Measurements from ENCODE around the gene FAP. TPM values are rescaled to one million over a fixed set of nuclear protein-coding genes. Genes with fewer than 3 reads are reported as not detected.

The FAP gene
- total and polyA plus RNA-seq, 2 donors (not counting 3 experiments of a cell fraction or from before 2014, with no cell fraction given): 1.1 TPM; not detected in 1

- H4K20me1 ChIP-seq (replicated peaks; ENCODE audit: control insufficient read depth, extremely low read depth, insufficient read depth, low read length): no peaks in the 10 kb centered on the region
- no peak overlapping the region for H2AFZ ChIP-seq (ENCODE audit: low read depth, low read length)
- POLR2A ChIA-PET: no interaction called here
- dilution Hi-C loops (cut with MboI; ENCODE audit: extremely low pct_ligation_motif_present, low sequenced_read_pairs): no loop called here
- no peak for DNase-seq (ENCODE audit: low read depth, low spot score)
- no peak for FAIRE-seq
- H3K79me2 ChIP-seq (ENCODE audit: control insufficient read depth, insufficient read depth, low read length): no peaks in the 10 kb centered on the region
- no peaks in the 10 kb centered on the region for H3K9me1 ChIP-seq (replicated peaks; ENCODE audit: control insufficient read depth, extremely low read depth, insufficient read depth, low read length)
- H3K4me2 ChIP-seq (ENCODE audit: insufficient read depth, low read length): no peak overlapping the region
- H3K9me3 ChIP-seq (replicated peaks; ENCODE audit: control insufficient read depth, insufficient read depth, low read length): no peaks in the 10 kb centered on the region
- no peak overlapping the region for H3K27ac ChIP-seq (ENCODE audit: insufficient read depth, low read depth, low read length)
- intact Hi-C loops (cut with micrococcal nuclease): loop anchor here (5.0 kb wide), 1 partner anchor 699 kb away; no protein-coding TSS in a partner anchor
- H3K9ac ChIP-seq (replicated peaks; ENCODE audit: extremely low read depth, insufficient read depth, low read length): no peak overlapping the region
- peaks cover 0 to 9% of the 10 kb centered on the region in 2 experiments for H3K27me3 ChIP-seq (ENCODE audit: control insufficient read depth in 2 of 2, insufficient read depth in 2 of 2, low read length in 2 of 2)
- BruUV-seq (replicated peaks): no TSS peak
- no peaks in the 10 kb centered on the region for H3K36me3 ChIP-seq (ENCODE audit: control insufficient read depth in 2 of 2, extremely low read depth in 1 of 2, insufficient read depth in 2 of 2, low read length in 2 of 2)
- peaks cover 13% of the 10 kb centered on the region for H3K4me1 ChIP-seq (ENCODE audit: control insufficient read depth, extremely low read depth, insufficient read depth, low read length)
- CTCF ChIA-PET: interaction anchor here (0.7 to 3.9 kb wide), 14 partner anchors 12 to 540 kb away, joined by 3 to 70 read pairs (median 6); no protein-coding TSS in a partner anchor
- no peak overlapping the region for H3K4me3 ChIP-seq (replicated peaks in 1 of 3; ENCODE audit: insufficient read depth in 1 of 3, low read depth in 1 of 3, low read length in 3 of 3)
- no peak for TF ChIP-seq JUN (IDR thresholded peaks at IDR 0.05; ENCODE audit: borderline replicate concordance, insufficient read depth, insufficient read length, low read depth)
Measured at GRCh38 chr2:162126527-162126926, 116.7 kb downstream of the FAP start.

- H3K36me3 ChIP-seq (ENCODE audit: control insufficient read depth in 2 of 2, extremely low read depth in 1 of 2, insufficient read depth in 2 of 2, low read length in 2 of 2): no peaks in the 10 kb centered on the region
- peak; percentile 37 for FAIRE-seq
- H4K20me1 ChIP-seq (replicated peaks; ENCODE audit: control insufficient read depth, extremely low read depth, insufficient read depth, low read length): no peaks in the 10 kb centered on the region
- dilution Hi-C loops (cut with MboI; ENCODE audit: extremely low pct_ligation_motif_present, low sequenced_read_pairs): no loop called here
- H3K79me2 ChIP-seq (ENCODE audit: control insufficient read depth, insufficient read depth, low read length): no peaks in the 10 kb centered on the region
- no peak overlapping the region for H3K4me3 ChIP-seq (replicated peaks in 1 of 3; ENCODE audit: insufficient read depth in 1 of 3, low read depth in 1 of 3, low read length in 3 of 3)
- TF ChIP-seq POLR2A (IDR thresholded peaks at IDR 0.05; ENCODE audit: low read depth, low read length): no peak
- no peak for TF ChIP-seq JUN (IDR thresholded peaks at IDR 0.05; ENCODE audit: borderline replicate concordance, insufficient read depth, insufficient read length, low read depth)
- TF ChIP-seq, protein P1, sequence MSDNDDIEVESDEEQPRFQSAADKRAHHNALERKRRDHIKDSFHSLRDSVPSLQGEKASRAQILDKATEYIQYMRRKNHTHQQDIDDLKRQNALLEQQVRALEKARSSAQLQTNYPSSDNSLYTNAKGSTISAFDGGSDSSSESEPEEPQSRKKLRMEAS (IDR thresholded peaks at IDR 0.05; ENCODE audit: insufficient read depth, insufficient read length): no peak
- no peak for TF ChIP-seq POLR2AphosphoS5 (IDR thresholded peaks at IDR 0.05; ENCODE audit: insufficient read depth, low read depth, low read length)
- TF ChIP-seq EZH2 (IDR thresholded peaks at IDR 0.05; ENCODE audit: borderline replicate concordance, low read depth, low read length, severe bottlenecking): no peak
- no peak for TF ChIP-seq FOS (IDR thresholded peaks at IDR 0.05; ENCODE audit: borderline replicate concordance, insufficient read depth, low read length)
- no peaks in the 10 kb centered on the region for H3K9me1 ChIP-seq (replicated peaks; ENCODE audit: control insufficient read depth, extremely low read depth, insufficient read depth, low read length)
- no peak overlapping the region for H3K9ac ChIP-seq (replicated peaks; ENCODE audit: extremely low read depth, insufficient read depth, low read length)
- no peak overlapping the region for H2AFZ ChIP-seq (ENCODE audit: low read depth, low read length)
- intact Hi-C loops (cut with micrococcal nuclease): loop anchor here (5.0 kb wide), 1 partner anchor 699 kb away; no protein-coding TSS in a partner anchor
- CTCF ChIA-PET: interaction anchor here (0.7 to 3.9 kb wide), 15 partner anchors 13 to 539 kb away, joined by 3 to 70 read pairs (median 5); no protein-coding TSS in a partner anchor
- H3K4me1 ChIP-seq (ENCODE audit: control insufficient read depth, extremely low read depth, insufficient read depth, low read length): peaks cover 13% of the 10 kb centered on the region
- H3K4me2 ChIP-seq (ENCODE audit: insufficient read depth, low read length): no peak overlapping the region
- POLR2A ChIA-PET: no interaction called here
- DNase-seq (ENCODE audit: low read depth, low spot score): peak; percentile 57
- no peaks in the 10 kb centered on the region for H3K9me3 ChIP-seq (replicated peaks; ENCODE audit: control insufficient read depth, insufficient read depth, low read length)
- BruUV-seq (replicated peaks): no TSS peak
- H3K27ac ChIP-seq (ENCODE audit: insufficient read depth, low read depth, low read length): no peak overlapping the region
- H3K27me3 ChIP-seq (ENCODE audit: control insufficient read depth in 2 of 2, insufficient read depth in 2 of 2, low read length in 2 of 2): peaks cover 0 to 9% of the 10 kb centered on the region in 2 experiments
Measured at GRCh38 chr2:162126111-162126519, 117.1 kb downstream of the FAP start.
